ENCODE results near the gene B3GNT5.

Gene B3GNT5

GRCh38 chr3:183295211-183295610 is 42.2 kb downstream of the B3GNT5 start:
- no peak for DNase-seq
- peaks cover 7% of the 10 kb centered on the region; the same call in 1 of the 2 replicates for H3K4me1 ChIP-seq
- H3K36me3 ChIP-seq: no peaks in the 10 kb centered on the region
- H3K9me3 ChIP-seq: no peaks in the 10 kb centered on the region
- no peaks in the 10 kb centered on the region for H3K27me3 ChIP-seq
- no peak for TF ChIP-seq CTCF (IDR thresholded peaks at IDR 0.05; ENCODE audit: low read depth, low read length)
- no peak overlapping the region for H3K4me3 ChIP-seq (ENCODE audit: low read depth, low read length)

- Histone ChIP-seq H3K36me3 (no peaks in the 10 kb centered on the region), H3K4me1 (peaks cover 7% of the 10 kb centered on the region; the same call in 1 of the 2 replicates), H3K27me3 (no peaks in the 10 kb centered on the region), H3K9me3 (no peaks in the 10 kb centered on the region), H3K4me3 (ENCODE audit: low read depth, low read length) (no peak overlapping the region)
- DNase-seq: no peak
- TF ChIP-seq CTCF (IDR thresholded peaks at IDR 0.05; ENCODE audit: low read depth, low read length): no peak
Observed at GRCh38 chr3:183296944-183297343, 43.9 kb downstream of the B3GNT5 start.

GRCh38 chr3:183298701-183299153 is 45.7 kb downstream of the B3GNT5 start:
- H3K9me3 ChIP-seq: no peaks in the 10 kb centered on the region; the same call in 1 of the 2 replicates
- no peak for TF ChIP-seq CTCF (IDR thresholded peaks at IDR 0.05; ENCODE audit: low read depth, low read length)
- no peaks in the 10 kb centered on the region for H3K36me3 ChIP-seq
- H3K4me1 ChIP-seq: peaks cover 7% of the 10 kb centered on the region; the same call in 1 of the 2 replicates
- H3K27me3 ChIP-seq: no peaks in the 10 kb centered on the region
- no peak overlapping the region for H3K4me3 ChIP-seq (ENCODE audit: low read depth, low read length)
- DNase-seq: peak; percentile 44

- no peak for DNase-seq
- TF ChIP-seq CTCF (IDR thresholded peaks at IDR 0.05; ENCODE audit: low read depth, low read length): no peak
- H3K9me3 ChIP-seq: no peaks in the 10 kb centered on the region; the same call in 1 of the 2 replicates
- no peaks in the 10 kb centered on the region for H3K27me3 ChIP-seq
- no peaks in the 10 kb centered on the region for H3K36me3 ChIP-seq
- H3K4me1 ChIP-seq: peaks cover 7% of the 10 kb centered on the region; the same call in 1 of the 2 replicates
- no peak overlapping the region for H3K4me3 ChIP-seq (ENCODE audit: low read depth, low read length)
Observed at GRCh38 chr3:183299976-183300375, 46.9 kb downstream of the B3GNT5 start.

GRCh38 chr3:183300996-183301562 is 48.0 kb downstream of the B3GNT5 start:
- no peak for DNase-seq
- H3K27me3 ChIP-seq: no peaks in the 10 kb centered on the region

More at GRCh38 chr3:183300996-183301562, 48.0 kb downstream of the B3GNT5 start:
- Histone ChIP-seq H3K9me3 (no peaks in the 10 kb centered on the region; the same call in 1 of the 2 replicates), H3K4me1 (peaks cover 7% of the 10 kb centered on the region; the same call in 1 of the 2 replicates), H3K4me3 (ENCODE audit: low read depth, low read length) (no peak overlapping the region), H3K36me3 (no peaks in the 10 kb centered on the region)
- TF ChIP-seq CTCF (IDR thresholded peaks at IDR 0.05; ENCODE audit: low read depth, low read length): no peak
